Testis (tissue), 3 donors: ENCODE measurements around the gene EVA1B. TPM values are rescaled to one million over a fixed set of nuclear protein-coding genes. Genes with fewer than 3 reads are reported as not detected.

Source experiments
- DNase-seq: peaks from one replicate; pipeline ENCODE4 v3.0.0-alpha.2; 2019
- H3K27ac ChIP-seq, 2 donors: fragments of 200-600 bp; sonication (generic); one replicate each; pipeline ENCODE4 v1.5.1; 2019
- H3K27me3 ChIP-seq: fragments of 200-600 bp; sonication (generic); one replicate; pipeline ENCODE4 v1.5.1; 2019
- H3K36me3 ChIP-seq: fragments of 200-600 bp; sonication (generic); one replicate; pipeline ENCODE4 v1.5.1; 2017; ENCODE audit warnings: low read depth; ENCODE audit errors: missing control alignments
- H3K4me1 ChIP-seq: fragments of 200-600 bp; sonication (generic); one replicate; pipeline ENCODE4 v1.5.1; 2019
- H3K4me3 ChIP-seq, 2 donors: fragments of 200-600 bp; sonication (generic); one replicate each; pipeline ENCODE4 v1.5.1; 2017 to 2019
- H3K9me3 ChIP-seq: fragments of 200-600 bp; sonication (generic); one replicate; pipeline ENCODE4 v1.5.1; 2017
- POLR2A ChIP-seq: fragments of 450-650 bp; IDR thresholded peaks from one replicate; pipeline ENCODE4 v1.6.1; 2017; ENCODE audit warnings: antibody characterized with exemption, mild to moderate bottlenecking, moderate library complexity
- WGBS, 2 donors: methylation state at CpG; one replicate each; pipeline ENCODE4 v1.1.5; 2018; 5-methylcytosine and 5-hydroxymethylcytosine counted together
- intact Hi-C: fragments of 100-400 bp; cut with DNase I; formaldehyde crosslinking; loops from one replicate; pipeline ENCODE4 v1.15.1; 2023; ENCODE audit warnings: low total_unique reads
- polyA plus RNA-seq: library from polyadenylated mRNA; stranded (reverse); fragments of 350-450 nt; fragmentation: Illumina TruSeq; extraction: RNeasy Lipid Tissue Mini Kit (QIAGEN cat#74804); gene quantifications from one replicate; pipeline ENCODE4 v1.2.3, GENCODE V29; 2014; ENCODE audit warnings: low read depth, low replicate concordance; ENCODE audit not compliant: insufficient read depth
- total RNA-seq, 2 donors: library from RNA; depleted of rRNA; stranded (reverse); fragments of >200 nt; gene quantifications; one replicate each; pipeline ENCODE4 v1.2.3, GENCODE V29; 2016
- TF ChIP-seq, protein P1 (sequence below), 3 experiments: fragments of 450-650 bp in 2 of 3; fragments of 200-600 bp in 1 of 3; sonication (generic) in 1 of 3; IDR thresholded peaks; one replicate each; pipeline ENCODE4 v1.5.1; 2016 to 2019; ENCODE audit warnings: antibody characterized with exemption in 3 of 3, mild to moderate bottlenecking in 2 of 3, moderate library complexity in 1 of 3

EVA1B gene
- total and polyA plus RNA-seq, 3 donors from 2014 or later, result 9.1 to 19.4 (median 9.6) TPM

DNA sequence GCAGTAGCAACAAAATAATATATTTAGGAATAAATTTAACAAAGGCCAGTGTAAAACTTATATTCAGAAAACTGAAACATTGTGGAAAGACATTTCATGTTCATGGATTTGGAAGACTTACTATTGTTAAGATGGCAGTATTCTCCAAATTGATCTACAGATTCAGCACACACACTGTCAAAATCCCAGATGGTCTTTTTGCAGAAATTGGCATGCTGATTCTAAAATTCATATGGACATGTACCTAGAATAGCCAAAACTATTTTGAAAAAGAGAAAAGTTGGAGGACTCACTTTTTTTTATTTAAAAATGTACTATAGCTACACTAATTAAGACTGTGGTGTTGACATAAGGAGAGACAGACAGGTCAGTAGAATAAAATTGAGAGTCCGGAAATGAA lies 49.2 kb downstream of the EVA1B start:
- Histone ChIP-seq H3K36me3 (no peaks in the 10 kb centered on the region), H3K4me3 (no peak overlapping the region), H3K4me1 (peaks cover 30% of the 10 kb centered on the region), H3K27ac (no peak overlapping the region), H3K27me3 (no peaks in the 10 kb centered on the region), H3K9me3 (no peaks in the 10 kb centered on the region)
- TF ChIP-seq POLR2A, result no peak
- TF ChIP-seq, protein P1, sequence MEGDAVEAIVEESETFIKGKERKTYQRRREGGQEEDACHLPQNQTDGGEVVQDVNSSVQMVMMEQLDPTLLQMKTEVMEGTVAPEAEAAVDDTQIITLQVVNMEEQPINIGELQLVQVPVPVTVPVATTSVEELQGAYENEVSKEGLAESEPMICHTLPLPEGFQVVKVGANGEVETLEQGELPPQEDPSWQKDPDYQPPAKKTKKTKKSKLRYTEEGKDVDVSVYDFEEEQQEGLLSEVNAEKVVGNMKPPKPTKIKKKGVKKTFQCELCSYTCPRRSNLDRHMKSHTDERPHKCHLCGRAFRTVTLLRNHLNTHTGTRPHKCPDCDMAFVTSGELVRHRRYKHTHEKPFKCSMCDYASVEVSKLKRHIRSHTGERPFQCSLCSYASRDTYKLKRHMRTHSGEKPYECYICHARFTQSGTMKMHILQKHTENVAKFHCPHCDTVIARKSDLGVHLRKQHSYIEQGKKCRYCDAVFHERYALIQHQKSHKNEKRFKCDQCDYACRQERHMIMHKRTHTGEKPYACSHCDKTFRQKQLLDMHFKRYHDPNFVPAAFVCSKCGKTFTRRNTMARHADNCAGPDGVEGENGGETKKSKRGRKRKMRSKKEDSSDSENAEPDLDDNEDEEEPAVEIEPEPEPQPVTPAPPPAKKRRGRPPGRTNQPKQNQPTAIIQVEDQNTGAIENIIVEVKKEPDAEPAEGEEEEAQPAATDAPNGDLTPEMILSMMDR (IDR thresholded peaks at IDR 0.05), result no peak
- WGBS, 2 donors, result 94 to 95% methylated on average over 1 of the region's 1 CpG
- no peak for DNase-seq
- intact Hi-C loops, result no loop called here

DNA sequence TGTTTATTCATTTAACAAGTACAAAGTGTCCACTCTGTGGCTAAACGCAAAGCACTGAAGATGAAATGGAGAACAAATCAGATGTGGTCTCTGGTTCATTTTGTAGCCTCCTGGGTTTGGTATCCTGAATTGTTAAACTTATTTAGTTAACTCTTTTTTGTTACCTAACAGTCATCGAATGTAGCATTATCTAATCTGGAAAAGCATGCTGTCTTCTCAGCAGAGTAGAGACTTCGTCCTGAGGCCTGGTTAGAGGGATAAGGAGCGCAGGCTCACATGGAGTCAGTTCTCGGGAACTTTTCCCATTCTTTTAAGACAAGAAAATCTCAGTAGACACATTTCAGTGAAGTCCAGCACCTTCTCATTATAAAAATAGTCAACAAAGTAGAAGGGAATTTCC lies 50.4 kb downstream of the EVA1B start:
- no peak for DNase-seq
- Histone ChIP-seq H3K27me3 (no peaks in the 10 kb centered on the region), H3K4me3 (no peak overlapping the region), H3K36me3 (no peaks in the 10 kb centered on the region), H3K27ac (peak overlapping the region; percentile 3 to 80), H3K9me3 (no peaks in the 10 kb centered on the region), H3K4me1 (peaks cover 18% of the 10 kb centered on the region)
- no peak for TF ChIP-seq POLR2A
- TF ChIP-seq, protein P1 (IDR thresholded peaks at IDR 0.05), result no peak
- intact Hi-C loops, result no loop called here
- WGBS, 2 donors, result 44 to 45% methylated on average over 5 of the region's 5 CpGs

Other genes starting within 250 kb of the EVA1B start
- gene TEKT2, start 239.6 kb downstream of the EVA1B start, total RNA-seq, result 10 to 100 TPM; 35.1 to 65.0 TPM
- 117 TPM for gene TEKT2, start 239.6 kb downstream of the EVA1B start, polyA plus RNA-seq
- 100 to 1,000 TPM in 1 of 2 donors, 10 to 100 TPM in 1; 84.4 to 106 TPM for gene ADPRS, start 234.8 kb downstream of the EVA1B start, total RNA-seq
- 41.8 TPM for gene ADPRS, start 234.8 kb downstream of the EVA1B start, polyA plus RNA-seq
- gene COL8A2, start 198.4 kb downstream of the EVA1B start, total RNA-seq, result 1 to 10 TPM; 1.3 to 2.0 TPM
- gene COL8A2, start 198.4 kb downstream of the EVA1B start, polyA plus RNA-seq, result 4.2 TPM
- 100 to 1,000 TPM; 109 to 146 TPM for gene TRAPPC3, start 174.2 kb downstream of the EVA1B start, total RNA-seq
- 111 TPM for gene TRAPPC3, start 174.2 kb downstream of the EVA1B start, polyA plus RNA-seq
- gene MAP7D1, start 167.5 kb downstream of the EVA1B start, total RNA-seq, result 10 to 100 TPM; 45.4 to 59.6 TPM
- 50.2 TPM for gene MAP7D1, start 167.5 kb downstream of the EVA1B start, polyA plus RNA-seq
- gene THRAP3, start 99.2 kb downstream of the EVA1B start, total RNA-seq, result 100 to 1,000 TPM in 1 of 2 donors, 10 to 100 TPM in 1; 93.0 to 112 TPM
- 72.5 TPM for gene THRAP3, start 99.2 kb downstream of the EVA1B start, polyA plus RNA-seq
- 10 to 100 TPM in 1 of 2 donors, 1 to 10 TPM in 1; 6.8 to 12.8 TPM for gene SH3D21, start 17.3 kb downstream of the EVA1B start, total RNA-seq
- 14.9 TPM for gene SH3D21, start 17.3 kb downstream of the EVA1B start, polyA plus RNA-seq
- 100 to 1,000 TPM; 140 to 159 TPM for gene STK40, start 62.3 kb upstream of the EVA1B start, total RNA-seq
- 126 TPM for gene STK40, start 62.3 kb upstream of the EVA1B start, polyA plus RNA-seq
- gene LSM10, start 74.3 kb upstream of the EVA1B start, total RNA-seq, result 100 to 1,000 TPM in 1 of 2 donors, 10 to 100 TPM in 1; 73.6 to 106 TPM
- gene LSM10, start 74.3 kb upstream of the EVA1B start, polyA plus RNA-seq, result 69.1 TPM
- gene OSCP1, start 126.8 kb upstream of the EVA1B start, total RNA-seq, result 10 to 100 TPM; 50.7 to 72.1 TPM
- 199 TPM for gene OSCP1, start 126.8 kb upstream of the EVA1B start, polyA plus RNA-seq
- gene MRPS15, start 140.7 kb upstream of the EVA1B start, total RNA-seq, result 100 to 1,000 TPM; 101 to 126 TPM
- gene MRPS15, start 140.7 kb upstream of the EVA1B start, polyA plus RNA-seq, result 349 TPM
- gene CSF3R, start 159.3 kb upstream of the EVA1B start, total RNA-seq, result 1 to 10 TPM; 2.0 to 4.9 TPM
- gene CSF3R, start 159.3 kb upstream of the EVA1B start, polyA plus RNA-seq, result 3.8 TPM